ENCODE measurements around the gene C20orf141. TPM values are rescaled to one million over a fixed set of nuclear protein-coding genes. Genes with fewer than 3 reads are reported as not detected.

The C20orf141 gene
- total and polyA plus RNA-seq, 2 of the 4 experiments (the other 2 are of a cell fraction) = 0.36 to 0.91 TPM

DNA sequence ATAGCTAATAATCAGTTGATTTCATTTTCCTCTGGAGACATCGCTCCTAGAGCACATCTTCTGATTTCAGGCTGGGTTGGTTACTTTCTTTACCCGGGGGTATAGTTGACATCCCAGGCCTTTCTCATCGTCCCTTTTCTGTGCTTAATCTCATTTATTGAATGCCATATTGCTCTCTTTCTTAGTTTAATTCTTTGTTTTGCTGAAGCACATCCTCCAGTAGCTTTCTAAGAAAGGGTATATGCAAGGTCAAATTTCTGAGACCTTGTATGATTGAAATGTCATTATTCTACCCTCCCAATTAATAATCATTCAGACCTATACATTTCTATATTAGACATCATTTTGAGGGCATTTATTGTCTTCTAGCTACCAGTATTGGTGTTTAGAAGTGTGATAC is 2.6 kb upstream of the C20orf141 start:
- no peak overlapping the region for H4K8ac ChIP-seq (ENCODE audit: low read depth in 2 of 2, low read length in 2 of 2)
- no CpG with 5 or more reads among the region's 3 CpGs for WGBS, 2 experiments (ENCODE audit: extremely low coverage in 2 of 2, insufficient read length in 1 of 2)
- peaks cover 2% of the 10 kb centered on the region; the same call in 1 of the 2 replicates for H3K9me3 ChIP-seq (ENCODE audit: control insufficient read depth, insufficient read depth, low read length)
- intact Hi-C loops (cut with micrococcal nuclease) (no loop called here), in situ Hi-C loops (cut with MboI; ENCODE audit: low sequenced_read_pairs) (loop anchor here (25.0 kb wide), 1 partner anchor 700 kb away; the partner anchor contains the start of gene STK35), dilution Hi-C loops (cut with HindIII; ENCODE audit: low sequenced_read_pairs, unreplicated experiment) (no loop called here)
- ChIA-PET CTCF (no interaction called here), POLR2A (ENCODE audit: unreplicated experiment) (no interaction called here)
- H4K20me1 ChIP-seq (ENCODE audit: insufficient read depth, low read length) = no peaks in the 10 kb centered on the region
- no peak overlapping the region for H2BK120ac ChIP-seq (ENCODE audit: low read depth, low read length)
- DNase-seq (no peak), ATAC-seq (ENCODE audit: low read depth) (no peak)
- no peak overlapping the region for H3K4ac ChIP-seq (ENCODE audit: low read depth, low read length)
- no peak overlapping the region for H3K27ac ChIP-seq (ENCODE audit: insufficient read depth, low read length)
- H3K9me1 ChIP-seq (ENCODE audit: insufficient read depth, low read length) = peaks cover 19% of the 10 kb centered on the region
- H3K9ac ChIP-seq (ENCODE audit: low read depth, low read length) = no peak overlapping the region
- no peak overlapping the region for H2BK20ac ChIP-seq (ENCODE audit: low read depth, low read length)
- no TSS peak for BruUV-seq (replicated peaks)
- H2BK5ac ChIP-seq (ENCODE audit: low read depth, low read length, poor library complexity, severe bottlenecking) = no peak overlapping the region
- no peak overlapping the region for H3K23ac ChIP-seq (ENCODE audit: low read depth, low read length)
- no peak overlapping the region for H3K14ac ChIP-seq (replicated peaks; ENCODE audit: low read depth, low read length)
- H2AFZ ChIP-seq (replicated peaks; ENCODE audit: low read length, poor library complexity) = no peak overlapping the region
- peaks cover 16% of the 10 kb centered on the region for H3K4me1 ChIP-seq (ENCODE audit: control insufficient read depth, insufficient read depth, low read length)
- H3K4me3 ChIP-seq (ENCODE audit: insufficient read depth, low read depth, low read length) = no peak overlapping the region
- H4K5ac ChIP-seq (ENCODE audit: low read depth, low read length) = no peak overlapping the region
- H3K36me3 ChIP-seq (ENCODE audit: control insufficient read depth, insufficient read depth, low read length) = no peaks in the 10 kb centered on the region
- H4K91ac ChIP-seq (ENCODE audit: insufficient read depth, low read depth, low read length) = no peak overlapping the region
- H3K27me3 ChIP-seq (ENCODE audit: control insufficient read depth, insufficient read depth, low read length) = peaks cover 7% of the 10 kb centered on the region
- H3K79me1 ChIP-seq (ENCODE audit: low read depth in 1 of 2, low read length in 2 of 2) = 0 out of 4 replicates have a peak, but pooled peaks cover 0 to 5% of the 10 kb centered on the region in 2 experiments
- H3K56ac ChIP-seq (ENCODE audit: extremely low read depth, insufficient read depth, low read length) = no peak overlapping the region
- no peak overlapping the region for H2BK15ac ChIP-seq (ENCODE audit: low read depth, low read length)
- H2AK9ac ChIP-seq (replicated peaks; ENCODE audit: low read depth, low read length, poor library complexity) = no peak overlapping the region
- TF ChIP-seq MXI1 (IDR thresholded peaks at IDR 0.05; ENCODE audit: borderline replicate concordance, low read depth, low read length) = no peak
- TF ChIP-seq, protein P1, sequence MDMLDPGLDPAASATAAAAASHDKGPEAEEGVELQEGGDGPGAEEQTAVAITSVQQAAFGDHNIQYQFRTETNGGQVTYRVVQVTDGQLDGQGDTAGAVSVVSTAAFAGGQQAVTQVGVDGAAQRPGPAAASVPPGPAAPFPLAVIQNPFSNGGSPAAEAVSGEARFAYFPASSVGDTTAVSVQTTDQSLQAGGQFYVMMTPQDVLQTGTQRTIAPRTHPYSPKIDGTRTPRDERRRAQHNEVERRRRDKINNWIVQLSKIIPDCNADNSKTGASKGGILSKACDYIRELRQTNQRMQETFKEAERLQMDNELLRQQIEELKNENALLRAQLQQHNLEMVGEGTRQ (IDR thresholded peaks at IDR 0.05; ENCODE audit: low read depth, low read length) = no peak
- no peak for TF ChIP-seq RAD21 (IDR thresholded peaks at IDR 0.05; ENCODE audit: low read length)
- TF ChIP-seq MAFK (IDR thresholded peaks at IDR 0.05; ENCODE audit: low read depth, low read length) = no peak
- TF ChIP-seq FOS (IDR thresholded peaks at IDR 0.05; ENCODE audit: low read depth, low read length) = no peak
- TF ChIP-seq POLR2A (IDR thresholded peaks at IDR 0.05; ENCODE audit: low read depth, low read length) = no peak
- no peak for TF ChIP-seq RFX5 (IDR thresholded peaks at IDR 0.05; ENCODE audit: low read depth, low read length)
- TF ChIP-seq MAZ (IDR thresholded peaks at IDR 0.05; ENCODE audit: borderline replicate concordance, low read depth, low read length) = no peak
- TF ChIP-seq, protein P2, sequence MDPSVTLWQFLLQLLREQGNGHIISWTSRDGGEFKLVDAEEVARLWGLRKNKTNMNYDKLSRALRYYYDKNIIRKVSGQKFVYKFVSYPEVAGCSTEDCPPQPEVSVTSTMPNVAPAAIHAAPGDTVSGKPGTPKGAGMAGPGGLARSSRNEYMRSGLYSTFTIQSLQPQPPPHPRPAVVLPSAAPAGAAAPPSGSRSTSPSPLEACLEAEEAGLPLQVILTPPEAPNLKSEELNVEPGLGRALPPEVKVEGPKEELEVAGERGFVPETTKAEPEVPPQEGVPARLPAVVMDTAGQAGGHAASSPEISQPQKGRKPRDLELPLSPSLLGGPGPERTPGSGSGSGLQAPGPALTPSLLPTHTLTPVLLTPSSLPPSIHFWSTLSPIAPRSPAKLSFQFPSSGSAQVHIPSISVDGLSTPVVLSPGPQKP (IDR thresholded peaks at IDR 0.05; ENCODE audit: borderline replicate concordance, low read depth, low read length) = no peak
- H3K18ac ChIP-seq (ENCODE audit: low read depth, low read length) = no peak overlapping the region
- H3K4me2 ChIP-seq (ENCODE audit: low read depth, low read length) = no peak overlapping the region
- no peak overlapping the region for H2AK5ac ChIP-seq (ENCODE audit: low read depth, low read length)
